Measurements from ENCODE around the gene DIAPH3.
A peak's percentile ranks its signal among the peaks of the same experiment; 100 is the strongest.

The DIAPH3 gene

DNA sequence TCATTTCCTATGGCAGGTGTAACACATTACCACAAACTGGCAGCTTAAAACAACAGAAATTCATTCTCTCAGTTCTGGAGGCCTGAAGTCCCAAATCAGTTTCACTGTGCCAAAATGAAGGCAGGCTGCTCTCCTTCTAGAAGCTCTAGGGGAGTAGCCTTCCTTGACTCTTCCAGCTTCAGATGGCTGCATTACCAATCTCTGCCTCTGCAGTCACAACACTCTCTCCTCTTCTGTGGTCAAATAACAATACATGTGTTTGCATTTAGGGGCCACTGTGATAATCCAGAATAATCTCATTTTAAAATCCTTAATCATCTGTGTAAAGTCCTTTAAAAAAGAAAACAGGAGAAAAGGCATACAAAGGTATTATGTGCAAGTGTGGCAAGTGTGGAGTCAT lies 7.8 kb downstream of the DIAPH3 start:
- Histone ChIP-seq H3K14ac (ENCODE audit: low read length in 2 of 2) (no peak overlapping the region), H2AFZ (ENCODE audit: low read depth, low read length) (peak overlapping the region; percentile 53), H3K79me1 (replicated peaks; ENCODE audit: low read length, poor library complexity, severe bottlenecking) (no peaks in the 10 kb centered on the region)

DNA sequence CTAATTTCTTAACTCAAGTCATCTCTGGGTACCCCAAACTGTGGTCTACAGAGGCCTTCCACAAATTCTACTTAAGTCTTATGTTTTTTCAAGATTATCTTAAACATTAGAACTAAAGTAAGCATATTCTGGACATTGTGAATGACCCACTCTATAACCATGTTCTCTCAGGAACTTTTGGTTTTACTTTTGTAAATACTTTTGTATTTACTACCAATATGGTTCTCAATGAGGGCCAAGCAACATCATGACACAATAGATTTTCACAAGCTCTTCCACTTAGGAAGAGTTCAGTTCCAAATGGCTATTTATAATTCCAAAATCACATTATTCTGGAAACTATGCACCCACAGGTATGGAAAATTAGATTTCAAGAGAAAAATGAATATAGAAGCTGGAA lies 10.8 kb downstream of the DIAPH3 start:
- H3K27me3 ChIP-seq (ENCODE audit: control insufficient read depth in 1 of 2, insufficient read depth in 1 of 2, low read length in 2 of 2): no peaks in the 10 kb centered on the region
- H2BK12ac ChIP-seq (ENCODE audit: low read length in 2 of 2): no peak overlapping the region
- no peaks in the 10 kb centered on the region for H3K79me1 ChIP-seq (replicated peaks; ENCODE audit: low read length, poor library complexity, severe bottlenecking)
- no peak overlapping the region for H2AK5ac ChIP-seq (ENCODE audit: low read length, severe bottlenecking)
- no peak overlapping the region for H3K14ac ChIP-seq (ENCODE audit: low read length in 2 of 2)
- no peak overlapping the region for H3K9ac ChIP-seq (ENCODE audit: low read length)
- H3K4me3 ChIP-seq (ENCODE audit: insufficient read depth in 1 of 2, low read depth in 1 of 2, low read length in 2 of 2): no peak overlapping the region
- no peak overlapping the region for H4K8ac ChIP-seq (ENCODE audit: low read length)
- H3K4me2 ChIP-seq (ENCODE audit: low read length, poor library complexity, severe bottlenecking): no peak overlapping the region
- H3K4ac ChIP-seq (ENCODE audit: low read depth in 1 of 2, low read length in 2 of 2): no peak overlapping the region
- DNase-seq: no peak
- H2BK120ac ChIP-seq (ENCODE audit: low read depth, low read length): no peak overlapping the region
- H3K27ac ChIP-seq (ENCODE audit: low read length, poor library complexity, severe bottlenecking): no peak overlapping the region
- no peak overlapping the region for H2BK15ac ChIP-seq (ENCODE audit: low read depth, poor library complexity, severe bottlenecking)
- no peak overlapping the region for H3K23ac ChIP-seq (ENCODE audit: low read length in 2 of 2)
- H3K9me3 ChIP-seq (ENCODE audit: control insufficient read depth, low read length): no peaks in the 10 kb centered on the region
- no peak overlapping the region for H2AFZ ChIP-seq (ENCODE audit: low read depth, low read length)
- peaks cover 1% of the 10 kb centered on the region for H3K4me1 ChIP-seq (ENCODE audit: control insufficient read depth, insufficient read depth, low read depth, low read length)
- H3K36me3 ChIP-seq (ENCODE audit: control insufficient read depth in 1 of 2, insufficient read depth in 2 of 2, low read depth in 1 of 2, low read length in 2 of 2): peaks cover 0 to 2% of the 10 kb centered on the region in 2 experiments
- H4K91ac ChIP-seq (ENCODE audit: low read length): no peak overlapping the region
- H2BK5ac ChIP-seq (ENCODE audit: low read depth, low read length, poor library complexity, severe bottlenecking): no peak overlapping the region
- H3K18ac ChIP-seq (ENCODE audit: low read depth in 1 of 2, low read length in 2 of 2): no peak overlapping the region

More for the DNA sequence above, 7.8 kb downstream of the DIAPH3 start:
- peaks cover 5% of the 10 kb centered on the region for H3K4me1 ChIP-seq (ENCODE audit: control insufficient read depth, insufficient read depth, low read depth, low read length)
- no peak overlapping the region for H3K27ac ChIP-seq (ENCODE audit: low read length, poor library complexity, severe bottlenecking)
- H2BK15ac ChIP-seq (ENCODE audit: low read depth, poor library complexity, severe bottlenecking): no peak overlapping the region
- H3K4me2 ChIP-seq (ENCODE audit: low read length, poor library complexity, severe bottlenecking): no peak overlapping the region
- H2BK12ac ChIP-seq (ENCODE audit: low read length in 2 of 2): no peak overlapping the region
- H3K36me3 ChIP-seq (ENCODE audit: control insufficient read depth in 1 of 2, insufficient read depth in 2 of 2, low read depth in 1 of 2, low read length in 2 of 2): no peaks in the 10 kb centered on the region
- no peaks in the 10 kb centered on the region for H3K9me3 ChIP-seq (ENCODE audit: control insufficient read depth, low read length)
- no peak overlapping the region for H2BK5ac ChIP-seq (ENCODE audit: low read depth, low read length, poor library complexity, severe bottlenecking)
- no peak overlapping the region for H4K91ac ChIP-seq (ENCODE audit: low read length)
- H3K27me3 ChIP-seq (ENCODE audit: control insufficient read depth in 1 of 2, insufficient read depth in 1 of 2, low read length in 2 of 2): no peaks in the 10 kb centered on the region
- H3K23ac ChIP-seq (ENCODE audit: low read length in 2 of 2): no peak overlapping the region
- no peak overlapping the region for H3K4ac ChIP-seq (ENCODE audit: low read depth in 1 of 2, low read length in 2 of 2)
- no peak overlapping the region for H4K8ac ChIP-seq (ENCODE audit: low read length)
- H3K18ac ChIP-seq (ENCODE audit: low read depth in 1 of 2, low read length in 2 of 2): no peak overlapping the region
- peak overlapping the region; percentile 76 for H2AK5ac ChIP-seq (ENCODE audit: low read length, severe bottlenecking)
- no peak overlapping the region for H3K4me3 ChIP-seq (ENCODE audit: insufficient read depth in 1 of 2, low read depth in 1 of 2, low read length in 2 of 2)
- no peak for DNase-seq
- no peak overlapping the region for H3K9ac ChIP-seq (ENCODE audit: low read length)
- H2BK120ac ChIP-seq (ENCODE audit: low read depth, low read length): no peak overlapping the region

DNA sequence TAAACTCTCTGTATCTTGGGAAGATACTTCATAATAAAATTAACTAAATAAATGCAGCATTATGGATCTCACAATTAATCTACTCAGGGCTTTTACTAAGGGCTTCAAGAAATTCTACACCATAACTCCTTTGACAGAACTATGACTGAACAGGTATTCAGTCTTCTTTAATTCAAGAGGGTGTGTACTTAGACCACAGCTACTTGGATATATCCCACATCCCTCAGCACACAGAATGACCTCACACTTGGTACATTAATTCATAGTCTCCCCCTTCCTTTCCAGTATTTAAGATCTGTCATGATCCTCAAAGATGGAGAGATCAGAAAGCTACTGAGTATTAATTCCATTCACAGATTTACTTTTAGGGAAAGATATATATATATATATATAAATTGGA lies 11.6 kb downstream of the DIAPH3 start:
- Histone ChIP-seq H2BK5ac (ENCODE audit: low read depth, low read length, poor library complexity, severe bottlenecking) (no peak overlapping the region), H3K23ac (ENCODE audit: low read length in 2 of 2) (no peak overlapping the region), H4K91ac (ENCODE audit: low read length) (no peak overlapping the region), H3K4me2 (ENCODE audit: low read length, poor library complexity, severe bottlenecking) (no peak overlapping the region), H3K4ac (ENCODE audit: low read depth in 1 of 2, low read length in 2 of 2) (no peak overlapping the region), H2AFZ (ENCODE audit: low read depth, low read length) (no peak overlapping the region), H2AK5ac (ENCODE audit: low read length, severe bottlenecking) (no peak overlapping the region), H3K18ac (ENCODE audit: low read depth in 1 of 2, low read length in 2 of 2) (no peak overlapping the region), H3K36me3 (ENCODE audit: control insufficient read depth in 1 of 2, insufficient read depth in 2 of 2, low read depth in 1 of 2, low read length in 2 of 2) (peaks cover 0 to 2% of the 10 kb centered on the region in 2 experiments), H2BK15ac (ENCODE audit: low read depth, poor library complexity, severe bottlenecking) (no peak overlapping the region), H3K79me1 (replicated peaks; ENCODE audit: low read length, poor library complexity, severe bottlenecking) (no peaks in the 10 kb centered on the region), H3K4me1 (ENCODE audit: control insufficient read depth, insufficient read depth, low read depth, low read length) (peaks cover 1% of the 10 kb centered on the region), H3K14ac (ENCODE audit: low read length in 2 of 2) (no peak overlapping the region), H2BK120ac (ENCODE audit: low read depth, low read length) (no peak overlapping the region), H2BK12ac (ENCODE audit: low read length in 2 of 2) (no peak overlapping the region), H3K4me3 (ENCODE audit: insufficient read depth in 1 of 2, low read depth in 1 of 2, low read length in 2 of 2) (no peak overlapping the region), H3K27me3 (ENCODE audit: control insufficient read depth in 1 of 2, insufficient read depth in 1 of 2, low read length in 2 of 2) (no peaks in the 10 kb centered on the region), H3K9me3 (ENCODE audit: control insufficient read depth, low read length) (no peaks in the 10 kb centered on the region), H3K9ac (ENCODE audit: low read length) (no peak overlapping the region), H4K8ac (ENCODE audit: low read length) (no peak overlapping the region), H3K27ac (ENCODE audit: low read length, poor library complexity, severe bottlenecking) (no peak overlapping the region)
- no peak for DNase-seq

DNA sequence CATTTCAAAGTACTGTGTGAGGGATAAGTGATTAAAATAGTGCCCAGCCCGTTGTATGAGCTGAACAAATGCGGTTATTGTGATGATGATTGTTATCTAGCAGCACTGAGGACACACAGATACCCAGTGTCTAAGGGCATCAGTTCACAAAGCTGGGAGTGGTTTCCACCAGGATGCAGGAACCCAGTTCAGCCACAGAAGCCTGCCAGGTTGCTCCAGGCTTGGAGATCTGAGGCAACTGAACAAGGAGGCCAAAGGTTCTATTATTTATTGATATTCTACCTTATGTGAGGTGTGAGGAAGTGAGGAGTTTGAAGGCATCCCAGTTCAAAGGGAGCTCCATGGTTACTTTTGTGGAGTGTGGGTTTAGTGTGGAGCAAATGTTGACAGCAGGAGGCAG lies 13.2 kb downstream of the DIAPH3 start:
- Histone ChIP-seq H4K91ac (ENCODE audit: low read length) (no peak overlapping the region), H2AK5ac (ENCODE audit: low read length, severe bottlenecking) (no peak overlapping the region), H3K79me1 (replicated peaks; ENCODE audit: low read length, poor library complexity, severe bottlenecking) (no peaks in the 10 kb centered on the region), H2AFZ (ENCODE audit: low read depth, low read length) (no peak overlapping the region), H4K8ac (ENCODE audit: low read length) (no peak overlapping the region), H3K4me3 (ENCODE audit: insufficient read depth in 1 of 2, low read depth in 1 of 2, low read length in 2 of 2) (no peak overlapping the region), H3K9me3 (ENCODE audit: control insufficient read depth, low read length) (no peaks in the 10 kb centered on the region), H2BK120ac (ENCODE audit: low read depth, low read length) (no peak overlapping the region), H2BK12ac (ENCODE audit: low read length in 2 of 2) (peak overlapping the region in 1 of 2 experiments; percentile 19), H3K23ac (ENCODE audit: low read length in 2 of 2) (no peak overlapping the region), H3K18ac (ENCODE audit: low read depth in 1 of 2, low read length in 2 of 2) (no peak overlapping the region), H2BK15ac (ENCODE audit: low read depth, poor library complexity, severe bottlenecking) (no peak overlapping the region), H3K36me3 (ENCODE audit: control insufficient read depth in 1 of 2, insufficient read depth in 2 of 2, low read depth in 1 of 2, low read length in 2 of 2) (peaks cover 0 to 2% of the 10 kb centered on the region in 2 experiments), H2BK5ac (ENCODE audit: low read depth, low read length, poor library complexity, severe bottlenecking) (no peak overlapping the region), H3K4me2 (ENCODE audit: low read length, poor library complexity, severe bottlenecking) (no peak overlapping the region), H3K14ac (ENCODE audit: low read length in 2 of 2) (no peak overlapping the region), H3K4me1 (ENCODE audit: control insufficient read depth, insufficient read depth, low read depth, low read length) (peaks cover 1% of the 10 kb centered on the region), H3K9ac (ENCODE audit: low read length) (no peak overlapping the region), H3K4ac (ENCODE audit: low read depth in 1 of 2, low read length in 2 of 2) (no peak overlapping the region), H3K27me3 (ENCODE audit: control insufficient read depth in 1 of 2, insufficient read depth in 1 of 2, low read length in 2 of 2) (no peaks in the 10 kb centered on the region), H3K27ac (ENCODE audit: low read length, poor library complexity, severe bottlenecking) (no peak overlapping the region)
- WGBS: 97% methylated on average over 2 of the region's 2 CpGs
- no peak for DNase-seq

All from mesenchymal stem cell (in vitro differentiated cells and primary cell).